CD4-positive, alpha-beta T cell treated with Interferon gamma for 1 hour (primary cell): Measurements from ENCODE around the gene ZYX.
"Not testable (repeated sequence)": the region's sequence is repeated elsewhere in the genome, so short reads cannot be mapped to it uniquely, and the experiment has no call there.

Experiments
- DNase-seq: peaks from one replicate; pipeline ENCODE4 v3.0.0-alpha.2; 2020

Gene ZYX

DNA sequence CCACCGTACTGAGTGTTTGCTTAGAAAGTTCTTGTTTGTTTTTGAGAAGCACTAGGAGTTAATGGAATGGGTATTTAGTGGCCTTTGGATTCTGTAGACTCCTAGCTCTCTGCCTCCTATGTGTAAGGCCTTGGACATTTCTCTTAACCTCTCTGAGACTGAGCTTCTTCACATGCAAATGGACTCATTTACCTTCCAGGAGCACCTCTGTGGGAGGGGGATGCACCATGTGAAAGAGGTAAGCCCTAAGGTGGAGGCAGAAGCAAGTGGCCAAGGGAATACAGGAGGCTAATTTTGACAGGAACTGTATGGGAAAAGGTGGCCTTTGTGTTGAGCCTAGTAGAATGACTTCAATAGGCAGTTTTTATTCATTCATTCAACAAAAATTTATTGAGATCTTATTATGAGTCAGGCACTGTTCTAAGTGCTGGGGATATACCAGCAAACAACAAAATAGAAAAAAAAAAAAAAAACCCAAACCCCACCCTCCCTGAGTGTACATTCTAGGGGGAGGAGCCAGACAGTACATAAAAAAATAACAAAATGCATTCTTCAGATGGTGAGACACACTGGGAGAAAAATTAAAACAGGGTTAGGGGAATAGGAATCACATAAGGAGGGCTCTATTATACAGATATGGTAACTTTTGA, 36.7 kb downstream of the ZYX start:
- DNase-seq, result no peak

GRCh38 chr7:143418681-143419458, 37.7 kb downstream of the ZYX start:
- no peak for DNase-seq

DNA sequence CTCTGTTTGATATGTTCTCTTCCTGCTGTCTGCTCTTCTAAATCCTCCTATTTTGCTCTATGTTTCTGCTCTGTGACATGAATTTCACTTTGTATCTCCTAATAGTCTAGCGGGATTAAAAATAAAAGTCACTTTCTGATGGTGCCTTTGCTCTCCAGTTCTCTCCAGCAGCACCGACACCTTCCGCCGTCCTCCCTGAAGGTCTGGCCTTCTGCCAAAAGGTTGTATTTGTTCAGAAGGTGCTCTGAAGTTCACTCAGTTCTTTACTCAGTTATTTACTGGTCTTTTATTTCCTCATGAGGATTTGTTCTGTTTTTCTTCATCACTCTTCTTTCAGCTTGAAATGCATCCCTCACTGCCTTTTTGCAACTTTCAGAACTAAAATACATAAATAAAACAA, 38.7 kb downstream of the ZYX start:
- no peak for DNase-seq

GRCh38 chr7:143420624-143421023, 39.5 kb downstream of the ZYX start:
- DNase-seq, result not testable (repeated sequence)

DNA sequence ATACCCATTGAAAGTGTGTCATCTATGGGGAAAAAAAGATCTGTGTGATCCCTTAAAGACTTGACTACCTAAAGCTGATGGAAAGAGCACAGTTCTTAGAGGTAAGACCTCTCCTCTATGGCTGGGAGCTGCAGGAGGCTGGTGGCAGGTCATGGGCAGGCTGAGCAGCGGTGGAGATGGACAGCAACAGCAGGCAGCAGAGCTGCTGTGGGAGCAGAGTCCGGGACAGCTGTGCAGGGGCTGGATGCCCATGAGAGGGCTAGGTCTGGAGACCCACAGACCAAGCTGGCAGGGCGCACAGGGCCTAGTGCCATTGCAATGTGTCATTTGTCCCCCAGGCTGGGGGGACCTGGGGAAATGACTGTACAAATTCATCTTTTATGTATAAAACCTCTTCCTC, 40.9 kb downstream of the ZYX start:
- DNase-seq, result no peak

DNA sequence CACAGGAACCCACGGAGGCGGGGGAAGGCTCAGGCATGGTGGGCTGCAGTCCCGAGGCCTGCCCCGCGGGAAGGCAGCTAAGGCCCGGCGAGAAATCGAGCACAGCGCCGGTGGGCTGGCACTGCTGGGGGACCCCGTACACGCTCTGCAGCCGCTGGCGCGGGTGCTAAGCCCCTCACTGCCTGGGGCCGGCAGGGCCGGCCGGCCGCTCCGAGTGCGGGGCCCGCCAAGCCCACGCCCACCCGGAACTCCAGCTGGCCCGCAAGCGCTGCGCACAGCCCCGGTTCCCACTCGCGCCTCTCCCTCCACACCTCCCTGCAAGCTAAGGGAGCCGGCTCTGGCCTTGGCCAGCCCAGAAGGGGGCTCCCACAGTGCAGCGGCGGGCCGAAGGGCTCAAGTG, 43.3 kb downstream of the ZYX start:
- not testable (repeated sequence) for DNase-seq

DNA sequence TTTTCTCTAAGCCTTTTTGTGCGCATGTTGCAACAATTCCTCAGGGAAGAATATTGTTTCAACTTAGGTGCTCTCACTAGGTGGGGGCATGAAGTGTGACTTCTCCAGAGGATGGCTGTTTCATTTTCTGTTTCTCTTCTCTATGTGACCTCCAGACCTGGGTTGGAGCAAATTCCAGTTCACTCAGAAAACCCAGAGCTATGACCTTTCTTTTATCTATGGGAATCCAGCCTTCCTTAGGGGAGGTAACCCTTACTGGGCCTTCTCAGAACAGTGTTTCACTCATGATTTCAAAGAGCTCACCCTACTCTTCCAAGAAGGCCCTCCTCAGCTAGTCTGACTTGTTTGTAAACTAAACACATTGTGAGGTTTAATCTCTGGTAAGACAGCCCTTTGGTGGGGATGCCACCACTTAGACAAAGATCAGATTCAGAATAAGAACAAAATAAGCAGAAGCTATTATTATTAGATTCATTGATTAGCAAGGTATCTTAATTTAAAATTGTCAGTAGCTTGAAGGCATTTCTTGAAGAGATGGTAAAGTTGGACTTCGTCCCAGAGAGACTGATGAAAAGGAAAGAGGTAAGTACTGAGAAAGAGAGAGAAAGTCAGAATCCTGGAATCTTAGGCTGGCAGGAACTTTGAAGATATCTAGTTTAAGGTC, 45.5 kb downstream of the ZYX start:
- DNase-seq, result no peak

- no peak for DNase-seq
These were observed 48.9 kb downstream of the ZYX start for GRCh38 chr7:143429770-143430698.

- no peak for DNase-seq
These were observed 50.0 kb downstream of the ZYX start for GRCh38 chr7:143431109-143431508.

- DNase-seq, result no peak
These were observed 52.6 kb downstream of the ZYX start for GRCh38 chr7:143433759-143434158.

DNA sequence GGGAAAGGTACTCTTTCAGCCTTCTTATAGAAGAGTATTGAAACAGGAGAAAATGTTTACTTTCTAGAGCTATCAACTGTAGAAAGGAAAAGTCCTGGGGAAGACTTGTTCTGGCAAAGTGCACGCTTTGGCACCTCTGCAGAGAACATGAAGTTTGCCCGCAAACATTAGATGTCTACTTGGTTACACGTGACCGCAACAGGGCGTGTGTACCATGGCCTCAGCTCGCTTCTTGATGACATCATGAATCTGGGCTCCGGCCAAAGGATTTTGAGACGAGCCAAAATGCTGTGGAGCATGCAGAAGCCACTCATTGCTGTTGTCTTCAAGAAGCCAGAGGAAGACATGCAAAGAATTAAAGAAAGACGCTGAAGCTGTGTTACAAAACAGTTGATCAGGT, 53.5 kb downstream of the ZYX start:
- no peak for DNase-seq

DNA sequence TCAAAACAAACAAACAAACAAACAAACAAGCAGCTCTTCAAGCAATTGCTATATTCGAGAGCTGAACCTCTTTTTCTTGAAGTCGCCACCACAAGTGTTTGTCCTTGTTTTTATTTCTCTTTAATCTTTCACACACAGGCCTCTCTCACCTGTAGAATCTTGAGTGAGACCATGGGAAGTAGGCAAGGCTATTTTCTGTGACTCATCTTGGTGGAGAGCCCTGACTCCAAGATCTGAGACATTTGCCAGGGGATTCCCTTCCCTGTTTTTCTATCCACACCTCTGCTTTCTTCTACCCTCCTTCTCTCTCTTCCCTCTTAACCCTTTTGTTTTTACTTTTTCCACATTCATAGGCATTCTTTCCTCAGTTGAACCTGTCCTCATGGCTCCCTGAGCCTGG, 54.1 kb downstream of the ZYX start:
- DNase-seq, result no peak

GRCh38 chr7:143436325-143436946, 55.3 kb downstream of the ZYX start:
- DNase-seq, result no peak

- no peak for DNase-seq
These were observed 56.4 kb downstream of the ZYX start for GRCh38 chr7:143437578-143437977.

GRCh38 chr7:143439866-143440265, 58.7 kb downstream of the ZYX start:
- no peak for DNase-seq
